ENCODE results near the gene MBIP. TPM values are rescaled to one million over a fixed set of nuclear protein-coding genes. Genes with fewer than 3 reads are reported as not detected.

MBIP gene
- total RNA-seq, 1 experiment from 2014 or later = 19.1 TPM

GRCh38 chr14:36258241-36258640, 62.2 kb downstream of the MBIP start:
- Histone ChIP-seq H3K4me1 (ENCODE audit: control insufficient read depth in 1 of 2, insufficient read depth in 2 of 2, low read length in 2 of 2) (no peaks in the 10 kb centered on the region), H2AFZ (ENCODE audit: low read depth, low read length, poor library complexity, severe bottlenecking) (no peak overlapping the region), H4K20me1 (ENCODE audit: insufficient read depth) (no peaks in the 10 kb centered on the region), H3K36me3 (ENCODE audit: control insufficient read depth in 1 of 2, insufficient read depth in 2 of 2, low read length in 2 of 2) (no peaks in the 10 kb centered on the region), H3K9me2 (ENCODE audit: insufficient read depth) (no peaks in the 10 kb centered on the region), H3K27me3 (ENCODE audit: insufficient read depth, low read length) (no peaks in the 10 kb centered on the region), H3K9ac (ENCODE audit: low read length) (no peak overlapping the region), H3K27ac (ENCODE audit: low read depth, low read length) (no peak overlapping the region), H3K9me3 (ENCODE audit: control insufficient read depth in 1 of 2, insufficient read depth in 1 of 2, low read depth in 1 of 2, low read length in 2 of 2) (no peaks in the 10 kb centered on the region), H3K79me2 (ENCODE audit: insufficient read depth, low read length) (no peaks in the 10 kb centered on the region), H3K4me3 (replicated peaks in 1 of 2; ENCODE audit: low read depth in 1 of 2, low read length in 2 of 2) (no peak overlapping the region), H3K4me2 (ENCODE audit: low read length) (no peak overlapping the region)
- ChIA-PET RAD21 (ENCODE audit: low non-redundant PET in 1 of 2, low total read pairs in 2 of 2, uncharacterized antibody in 2 of 2, unreplicated experiment in 2 of 2) (no interaction called here), POLR2A (no interaction called here), CTCF (no interaction called here)
- no TSS peak for BruUV-seq (replicated peaks)
- ATAC-seq (no peak), DNase-seq (ENCODE audit: low read depth, low spot score) (no peak)
- intact Hi-C loops (cut with micrococcal nuclease) = no loop called here
- TF ChIP-seq, protein P1, sequence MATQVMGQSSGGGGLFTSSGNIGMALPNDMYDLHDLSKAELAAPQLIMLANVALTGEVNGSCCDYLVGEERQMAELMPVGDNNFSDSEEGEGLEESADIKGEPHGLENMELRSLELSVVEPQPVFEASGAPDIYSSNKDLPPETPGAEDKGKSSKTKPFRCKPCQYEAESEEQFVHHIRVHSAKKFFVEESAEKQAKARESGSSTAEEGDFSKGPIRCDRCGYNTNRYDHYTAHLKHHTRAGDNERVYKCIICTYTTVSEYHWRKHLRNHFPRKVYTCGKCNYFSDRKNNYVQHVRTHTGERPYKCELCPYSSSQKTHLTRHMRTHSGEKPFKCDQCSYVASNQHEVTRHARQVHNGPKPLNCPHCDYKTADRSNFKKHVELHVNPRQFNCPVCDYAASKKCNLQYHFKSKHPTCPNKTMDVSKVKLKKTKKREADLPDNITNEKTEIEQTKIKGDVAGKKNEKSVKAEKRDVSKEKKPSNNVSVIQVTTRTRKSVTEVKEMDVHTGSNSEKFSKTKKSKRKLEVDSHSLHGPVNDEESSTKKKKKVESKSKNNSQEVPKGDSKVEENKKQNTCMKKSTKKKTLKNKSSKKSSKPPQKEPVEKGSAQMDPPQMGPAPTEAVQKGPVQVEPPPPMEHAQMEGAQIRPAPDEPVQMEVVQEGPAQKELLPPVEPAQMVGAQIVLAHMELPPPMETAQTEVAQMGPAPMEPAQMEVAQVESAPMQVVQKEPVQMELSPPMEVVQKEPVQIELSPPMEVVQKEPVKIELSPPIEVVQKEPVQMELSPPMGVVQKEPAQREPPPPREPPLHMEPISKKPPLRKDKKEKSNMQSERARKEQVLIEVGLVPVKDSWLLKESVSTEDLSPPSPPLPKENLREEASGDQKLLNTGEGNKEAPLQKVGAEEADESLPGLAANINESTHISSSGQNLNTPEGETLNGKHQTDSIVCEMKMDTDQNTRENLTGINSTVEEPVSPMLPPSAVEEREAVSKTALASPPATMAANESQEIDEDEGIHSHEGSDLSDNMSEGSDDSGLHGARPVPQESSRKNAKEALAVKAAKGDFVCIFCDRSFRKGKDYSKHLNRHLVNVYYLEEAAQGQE (IDR thresholded peaks at IDR 0.05; ENCODE audit: low read depth) = no peak
- TF ChIP-seq EZH2phosphoT487 (IDR thresholded peaks at IDR 0.05; ENCODE audit: borderline replicate concordance) = no peak
- no peak for TF ChIP-seq POLR2AphosphoS5 (IDR thresholded peaks at IDR 0.05; ENCODE audit: low read depth, low read length)
- no peak for TF ChIP-seq ZNF274 (IDR thresholded peaks at IDR 0.05; ENCODE audit: low read depth, low read length)
- no peak for TF ChIP-seq CEBPB (IDR thresholded peaks at IDR 0.05; ENCODE audit: low read depth)
- no peak for TF ChIP-seq ZFX (IDR thresholded peaks at IDR 0.05)
- no peak for TF ChIP-seq FOSL1 (IDR thresholded peaks at IDR 0.05; ENCODE audit: low read depth)
- TF ChIP-seq CTCF (IDR thresholded peaks at IDR 0.05 in 2 of 3, conservative IDR thresholded peaks at IDR 0.05 in 1 of 3; ENCODE audit: borderline replicate concordance in 1 of 3, insufficient read depth in 1 of 3, low read depth in 2 of 3, low read length in 2 of 3) = no peak
- no peak for TF ChIP-seq YY1 (IDR thresholded peaks at IDR 0.05; ENCODE audit: extremely low read depth, insufficient replicate concordance, low read depth, low read length)
- no peak for TF ChIP-seq RAD21 (IDR thresholded peaks at IDR 0.05; ENCODE audit: low read depth)
- TF ChIP-seq, protein P2, sequence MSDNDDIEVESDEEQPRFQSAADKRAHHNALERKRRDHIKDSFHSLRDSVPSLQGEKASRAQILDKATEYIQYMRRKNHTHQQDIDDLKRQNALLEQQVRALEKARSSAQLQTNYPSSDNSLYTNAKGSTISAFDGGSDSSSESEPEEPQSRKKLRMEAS (IDR thresholded peaks at IDR 0.05) = no peak
